ENCODE measurements around the gene PTPRJ.

The PTPRJ gene

DNA sequence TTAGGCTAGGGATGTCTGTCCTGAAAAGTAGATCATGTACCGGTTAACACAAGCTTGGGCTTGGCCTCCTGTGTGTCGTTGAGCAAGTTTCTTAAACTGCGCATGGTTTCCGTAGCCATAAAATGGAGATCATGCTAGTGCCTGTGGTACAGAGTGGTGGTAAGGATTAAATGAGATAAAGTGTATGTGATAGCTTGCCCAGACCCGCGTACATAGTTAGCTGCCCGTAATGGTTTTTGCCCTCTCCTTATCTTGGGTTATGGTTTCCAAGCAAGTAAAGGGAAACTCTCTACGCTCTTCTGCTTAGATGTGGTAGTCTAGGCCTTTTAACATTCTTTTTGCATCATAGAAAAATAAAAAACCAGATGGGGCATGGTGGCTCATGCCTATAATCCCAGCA is 11.0 kb upstream of the PTPRJ start:
- no peak for DNase-seq

DNA sequence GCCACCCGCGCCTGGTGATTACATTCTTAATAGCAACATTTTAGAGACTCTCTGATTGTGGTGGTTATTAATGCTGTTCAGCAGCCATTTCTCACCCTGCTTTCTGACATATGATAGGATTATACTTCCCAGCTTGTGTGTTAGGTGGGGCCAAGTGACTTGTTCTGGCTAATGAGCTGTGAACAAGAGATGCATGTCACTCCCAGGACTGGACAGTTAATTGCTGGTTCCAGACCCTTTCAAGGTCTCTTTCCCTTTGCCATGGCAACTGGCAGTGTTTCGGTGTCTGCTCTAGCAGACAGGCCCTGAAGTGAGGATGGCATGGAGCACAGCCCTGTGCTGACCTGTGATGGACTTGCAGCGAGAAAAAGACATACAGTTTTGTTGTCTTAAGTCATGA is 8.9 kb upstream of the PTPRJ start:
- no peak for DNase-seq

DNA sequence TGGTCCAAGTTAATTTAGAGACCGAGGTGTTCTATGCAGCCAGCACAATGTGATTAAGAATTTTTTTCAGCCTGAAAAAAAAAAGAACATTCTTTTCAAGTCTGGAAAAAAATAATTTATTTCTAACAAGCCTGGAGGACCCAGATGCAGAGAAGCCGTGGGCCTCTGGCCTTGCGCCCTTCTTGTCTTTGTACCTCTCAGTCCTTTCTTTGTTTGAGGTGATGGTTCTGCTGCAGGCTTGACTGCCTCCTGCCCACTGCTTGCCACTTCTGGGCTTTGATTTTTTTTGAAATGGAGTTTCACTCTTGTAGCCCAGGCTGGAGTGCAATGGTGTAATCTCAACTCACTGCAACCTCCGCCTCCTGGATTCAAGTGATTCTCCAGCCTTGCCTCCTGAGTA is 7.2 kb upstream of the PTPRJ start:
- DNase-seq: no peak

DNA sequence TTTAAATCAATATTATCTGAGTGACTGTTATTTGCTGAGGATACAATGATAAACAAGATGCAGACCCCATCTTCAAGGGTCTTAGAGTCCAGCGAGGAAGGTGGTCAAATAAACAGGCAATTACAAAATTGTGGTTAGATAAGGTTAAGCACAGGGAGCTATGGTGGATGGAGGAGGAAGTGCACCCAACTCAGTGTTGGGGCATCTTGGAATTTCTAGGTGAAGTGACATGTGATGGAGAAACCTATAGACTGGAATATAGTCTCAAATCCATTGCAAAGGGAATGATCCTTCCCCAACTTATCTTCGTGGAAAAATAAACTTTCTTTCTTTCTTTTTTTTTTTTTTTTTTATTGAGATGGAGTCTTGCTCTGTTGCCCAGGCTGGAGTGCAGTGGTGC is 3.4 kb upstream of the PTPRJ start:
- no peak for DNase-seq

DNA sequence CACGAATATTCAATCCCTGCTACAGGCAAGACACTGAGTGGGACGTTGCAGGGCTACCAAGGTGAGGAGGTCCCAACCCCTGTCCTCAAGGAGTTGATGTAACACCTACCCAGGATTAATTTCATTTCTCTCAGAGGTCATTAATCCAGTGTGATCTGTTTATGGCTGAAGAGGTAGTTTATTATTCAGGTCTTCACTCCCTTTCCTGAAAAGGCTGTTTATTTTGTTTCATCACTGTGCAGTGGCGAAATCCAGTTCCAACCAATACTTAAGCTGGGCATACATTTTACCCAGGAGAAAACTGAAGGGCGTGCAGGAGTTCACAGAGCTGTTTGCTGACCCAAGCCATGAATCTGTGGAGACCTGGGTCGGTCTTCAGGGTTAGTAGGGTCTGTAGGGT is 2.7 kb upstream of the PTPRJ start:
- DNase-seq: no peak

DNA sequence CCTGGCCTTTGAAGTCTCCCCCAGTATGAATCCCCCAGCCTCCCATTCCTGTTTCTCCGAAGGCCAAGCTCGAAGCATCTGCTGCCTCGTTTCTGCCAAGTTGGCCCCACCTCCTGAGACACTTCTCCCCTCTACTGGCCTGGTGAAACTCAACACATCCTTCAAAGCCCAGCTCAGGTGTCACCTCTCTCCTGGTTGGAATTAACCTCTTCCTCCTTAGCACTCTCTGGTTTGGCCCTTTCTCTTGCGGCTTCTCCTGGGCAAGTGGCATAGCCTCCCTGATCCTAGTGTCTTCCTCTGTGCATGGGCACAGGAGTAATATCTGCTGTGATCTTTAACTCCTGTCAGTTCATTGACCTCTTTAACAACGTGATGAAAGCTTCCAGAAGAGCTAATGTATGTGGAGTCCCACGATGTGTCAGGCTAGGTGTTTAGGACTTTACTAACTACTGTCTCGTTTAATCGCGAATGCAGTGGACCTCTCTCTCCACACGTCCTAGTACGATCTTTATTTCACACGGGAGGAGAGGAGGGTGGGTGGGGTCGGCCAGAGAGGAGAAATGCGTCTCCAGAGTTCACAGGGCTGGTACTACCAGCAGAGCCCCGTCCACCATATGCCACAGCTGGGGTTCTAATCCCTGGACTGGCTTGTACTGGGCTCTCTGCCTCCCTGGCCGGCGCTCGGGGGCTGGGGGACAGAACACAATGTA is 826 bp upstream of the PTPRJ start:
- peak; percentile 38 to 70 for DNase-seq

DNA sequence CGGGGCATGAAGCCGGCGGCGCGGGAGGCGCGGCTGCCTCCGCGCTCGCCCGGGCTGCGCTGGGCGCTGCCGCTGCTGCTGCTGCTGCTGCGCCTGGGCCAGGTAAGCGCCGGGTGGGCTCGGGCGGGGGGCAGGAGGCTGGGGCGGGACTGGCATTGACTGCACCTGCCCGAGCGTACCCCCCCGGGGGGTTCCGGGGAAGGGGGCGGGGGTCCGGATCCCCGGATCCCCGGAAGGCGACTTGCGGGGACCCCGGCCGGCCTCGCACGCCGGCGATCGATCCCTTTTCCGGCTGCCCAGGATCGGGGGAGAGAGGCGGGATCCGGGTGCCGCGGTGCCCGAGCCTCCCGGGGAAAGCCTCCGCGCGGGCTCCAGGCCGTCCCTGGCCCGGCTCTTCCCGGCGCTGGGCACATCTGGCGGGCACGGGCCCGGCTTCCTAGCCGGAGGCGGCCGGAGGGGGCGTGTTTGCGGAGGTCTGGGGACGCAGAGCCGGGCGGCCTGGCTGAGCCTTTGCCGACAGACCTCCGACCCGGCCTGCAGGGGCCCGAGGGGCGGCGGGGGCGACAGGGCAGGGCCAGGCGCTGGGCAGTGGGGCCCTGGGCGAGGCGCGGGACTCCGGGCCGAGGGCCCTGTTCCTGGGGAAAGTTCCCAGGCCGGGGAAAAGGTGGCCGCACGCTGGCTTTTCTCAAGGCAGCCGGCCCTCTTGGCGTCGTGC is 705 bp downstream of the PTPRJ start:
- peak in 1 of 2 experiments; percentile 32 for DNase-seq

DNA sequence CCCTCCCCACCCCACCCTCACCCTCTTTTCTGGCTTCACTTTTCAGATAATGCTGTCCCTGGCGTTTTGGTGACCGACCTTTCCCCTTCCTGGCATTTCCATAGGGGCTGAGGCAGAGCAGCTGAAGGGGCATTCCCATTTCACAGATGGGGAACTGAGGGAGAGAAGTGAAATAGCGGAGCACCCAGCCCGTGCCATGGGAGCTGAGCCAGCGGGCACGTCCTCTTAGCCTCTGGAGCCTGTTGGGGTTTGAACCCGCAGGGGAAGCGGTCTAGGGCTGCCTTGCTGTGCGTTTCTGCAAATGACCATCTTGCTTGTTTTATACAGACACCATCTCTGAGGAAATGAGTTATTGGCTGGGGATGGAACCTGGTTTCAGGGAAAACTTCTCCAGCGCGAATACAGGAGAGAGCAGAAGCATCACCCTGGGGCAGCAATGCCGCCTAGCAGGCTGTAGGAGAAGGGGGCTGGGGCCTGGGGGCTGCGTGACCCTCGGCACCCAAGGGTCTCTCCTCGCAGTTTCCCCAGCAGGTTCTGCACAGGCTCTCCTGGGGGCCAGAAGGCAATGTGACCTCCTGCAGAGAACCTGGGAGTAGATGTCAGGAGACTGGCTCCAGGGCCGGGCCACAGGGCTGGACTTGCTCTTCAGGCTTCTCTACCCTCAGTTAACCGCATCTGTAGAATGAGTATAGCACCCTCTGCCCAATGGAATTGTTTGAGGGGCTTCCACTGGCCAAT is 1.5 kb downstream of the PTPRJ start:
- no peak for DNase-seq

DNA sequence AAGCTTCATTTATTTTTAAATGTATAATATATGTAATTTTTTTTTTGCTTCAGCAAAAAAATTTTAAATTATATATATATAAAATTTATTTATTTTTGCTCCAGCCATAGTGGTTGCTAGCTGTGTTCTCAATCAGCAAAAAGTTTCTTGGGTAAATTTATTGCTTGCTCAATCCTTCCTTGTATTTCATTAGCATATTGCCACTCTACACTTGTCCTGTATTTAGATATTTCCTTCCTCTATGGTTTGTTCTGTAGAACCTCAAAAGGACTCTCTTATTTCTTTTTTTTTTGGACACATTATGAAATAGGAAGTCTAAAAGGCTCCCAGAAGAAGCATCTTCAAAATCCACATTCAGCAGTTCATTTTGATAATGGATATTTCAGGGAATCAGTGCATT is 2.3 kb downstream of the PTPRJ start:
- no peak for DNase-seq

DNA sequence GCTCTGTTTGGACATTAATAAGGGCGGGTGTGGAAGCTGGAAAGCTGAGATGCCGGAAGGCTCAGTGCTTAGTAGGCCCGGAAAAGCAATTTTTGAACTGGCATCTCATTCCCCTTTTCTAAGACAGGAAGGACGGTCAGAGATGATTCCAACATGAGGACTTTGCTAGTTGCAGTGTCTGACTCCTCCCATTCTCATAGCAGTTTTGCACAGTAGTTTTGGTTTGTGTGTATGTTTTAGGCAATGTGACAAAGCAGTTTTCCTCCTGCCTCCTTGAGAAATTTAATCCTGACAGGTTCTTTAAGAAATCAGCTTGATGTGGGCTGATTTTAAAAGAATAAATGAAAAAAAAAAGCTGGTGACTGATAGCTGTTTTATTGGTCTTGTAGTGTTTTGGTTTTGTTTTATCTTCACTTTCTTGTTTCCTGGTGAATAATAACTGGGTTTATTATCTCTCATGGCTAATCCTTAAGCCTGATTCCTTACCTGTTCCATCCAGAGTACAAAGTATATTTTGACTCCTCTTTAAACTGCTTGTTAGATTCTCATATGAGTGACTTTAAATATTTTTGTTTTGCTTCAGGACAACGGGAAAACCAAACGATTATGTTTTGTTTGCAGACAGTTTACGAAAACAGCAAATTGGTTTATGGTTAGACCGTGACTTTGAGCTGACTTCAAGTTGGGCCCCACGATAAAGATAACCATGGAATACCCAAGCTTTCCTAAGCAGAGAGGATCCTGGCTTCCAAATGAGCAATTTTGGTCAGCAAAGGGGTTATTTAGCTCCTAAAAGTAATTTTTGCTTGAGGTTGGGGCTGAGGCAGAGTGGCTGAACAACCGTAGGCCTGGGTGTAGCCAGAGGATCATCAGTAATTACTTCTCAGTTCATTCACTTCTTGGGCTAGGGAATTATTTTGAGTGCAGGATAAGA is 3.4 kb downstream of the PTPRJ start:
- DNase-seq: no peak

DNA sequence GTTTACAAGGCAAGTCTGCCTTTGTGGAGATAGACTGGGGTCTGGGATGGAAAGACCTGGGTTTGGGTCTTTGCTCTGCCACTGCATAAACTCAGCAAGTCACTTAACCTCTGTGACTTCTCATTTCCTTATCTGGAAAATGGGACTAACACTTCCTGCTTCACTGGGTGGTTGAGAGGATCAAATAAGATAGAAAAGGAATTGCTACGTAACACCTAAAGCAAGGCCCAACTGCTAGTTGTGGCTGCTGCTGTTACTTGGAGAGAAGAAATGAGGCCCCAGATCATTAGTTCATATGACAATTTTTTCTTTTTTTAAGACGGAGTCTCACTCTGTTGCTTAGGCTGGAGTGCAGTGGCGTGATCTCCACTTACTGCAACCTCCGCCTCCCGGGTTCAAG is 5.9 kb downstream of the PTPRJ start:
- no peak for DNase-seq

DNA sequence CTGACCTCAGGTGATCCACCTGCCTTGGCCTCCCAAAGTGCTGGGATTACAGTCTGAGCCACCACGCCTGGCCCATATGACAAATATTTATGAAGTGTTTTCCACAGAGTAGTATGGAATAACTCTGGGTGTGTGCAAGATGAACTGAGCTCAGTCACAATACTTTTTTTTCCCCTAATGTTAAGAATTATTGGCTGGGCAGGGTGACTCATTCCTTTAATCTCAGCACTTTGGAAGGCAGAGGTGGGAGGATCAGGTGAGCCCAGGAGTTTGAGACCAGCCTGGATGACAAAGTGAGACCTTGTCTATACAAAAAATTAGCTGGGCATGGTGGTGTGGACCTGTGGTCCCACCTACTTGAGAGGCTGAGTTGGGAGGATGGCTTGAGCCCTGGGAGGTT is 6.4 kb downstream of the PTPRJ start:
- DNase-seq: no peak

DNA sequence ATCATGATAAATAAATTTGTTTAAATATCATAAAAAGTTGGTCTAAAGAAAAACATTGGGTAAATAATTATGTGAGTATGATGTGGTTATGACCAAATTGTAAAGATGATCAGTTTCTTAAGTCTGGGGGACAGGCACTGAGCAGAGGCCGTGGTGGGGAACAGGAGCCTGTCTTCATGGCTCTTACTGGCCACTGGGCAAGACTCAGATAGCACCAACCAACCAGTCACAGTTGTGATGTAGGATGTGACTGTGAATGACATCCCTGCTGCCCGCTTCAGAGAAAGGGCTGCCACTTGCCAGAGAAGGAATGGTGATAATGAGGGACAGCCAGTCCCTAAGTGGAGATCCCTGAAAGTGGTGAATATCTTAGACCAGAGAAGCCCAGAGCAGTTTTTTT is 7.0 kb downstream of the PTPRJ start:
- DNase-seq: no peak

DNA sequence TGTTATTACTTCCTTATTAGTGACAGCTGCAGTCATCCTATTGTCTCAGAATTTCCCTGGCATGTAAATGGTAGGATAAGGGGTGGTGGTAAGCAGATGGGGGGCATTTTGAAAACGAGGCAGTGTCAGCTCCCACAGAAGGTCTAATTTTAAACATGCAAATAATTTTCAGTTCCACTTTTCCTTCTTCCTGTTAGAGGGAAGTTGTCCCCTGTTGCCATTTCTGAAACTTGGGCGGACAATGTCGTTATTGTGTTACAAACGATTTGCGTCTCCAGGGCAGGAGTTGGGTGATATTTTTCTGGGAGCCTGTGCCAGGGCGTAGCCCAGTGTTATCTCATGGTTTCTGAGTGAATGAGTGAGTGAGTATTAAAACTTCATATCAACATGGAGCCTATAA is 7.4 kb downstream of the PTPRJ start:
- DNase-seq: no peak

DNA sequence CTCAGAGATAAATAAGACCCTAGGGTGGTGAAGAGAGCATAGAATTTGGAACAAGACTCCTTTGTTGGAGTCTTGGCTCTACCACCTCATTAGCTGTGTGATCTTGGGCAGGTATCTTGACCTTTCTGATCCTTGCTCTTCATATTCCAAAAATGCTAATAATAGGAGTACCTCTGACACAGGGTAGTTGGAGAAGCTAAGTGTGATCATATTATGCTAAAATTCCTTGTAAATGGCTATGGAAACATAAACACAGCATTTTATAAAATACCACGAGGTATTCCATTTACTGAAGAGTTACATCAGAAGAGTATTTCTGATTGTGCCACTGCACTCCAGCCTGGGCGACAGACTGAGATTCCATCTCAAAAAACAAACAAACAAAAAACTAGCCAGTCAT is 9.4 kb downstream of the PTPRJ start:
- DNase-seq: no peak

DNA sequence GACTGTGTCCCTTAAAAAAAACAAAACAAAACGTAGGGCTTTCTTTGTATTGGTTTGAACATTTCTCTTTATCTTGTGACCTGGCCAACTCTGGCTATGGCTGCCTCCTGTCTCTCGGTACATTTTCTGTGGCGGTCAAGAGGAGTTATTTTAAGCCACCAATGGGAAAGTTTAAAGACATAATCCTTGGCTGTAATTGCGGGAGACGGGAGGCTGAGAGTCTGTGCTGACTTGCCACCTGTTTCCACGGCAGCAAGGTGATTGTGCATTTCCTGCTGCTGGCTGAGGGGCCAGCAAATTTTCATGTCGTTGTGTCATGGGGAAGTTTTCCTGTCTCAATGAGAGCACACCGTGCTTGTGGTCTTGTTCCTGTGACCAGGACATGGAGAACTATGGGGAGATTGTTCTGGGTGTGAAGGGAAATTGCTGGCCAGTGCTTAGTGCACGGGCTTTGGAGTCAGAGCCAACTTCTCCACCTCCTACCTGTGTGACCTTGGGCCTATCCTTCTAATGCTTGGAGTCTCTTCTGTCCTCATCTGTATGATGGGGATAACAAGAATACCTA is 11.0 kb downstream of the PTPRJ start:
- DNase-seq: no peak

DNA sequence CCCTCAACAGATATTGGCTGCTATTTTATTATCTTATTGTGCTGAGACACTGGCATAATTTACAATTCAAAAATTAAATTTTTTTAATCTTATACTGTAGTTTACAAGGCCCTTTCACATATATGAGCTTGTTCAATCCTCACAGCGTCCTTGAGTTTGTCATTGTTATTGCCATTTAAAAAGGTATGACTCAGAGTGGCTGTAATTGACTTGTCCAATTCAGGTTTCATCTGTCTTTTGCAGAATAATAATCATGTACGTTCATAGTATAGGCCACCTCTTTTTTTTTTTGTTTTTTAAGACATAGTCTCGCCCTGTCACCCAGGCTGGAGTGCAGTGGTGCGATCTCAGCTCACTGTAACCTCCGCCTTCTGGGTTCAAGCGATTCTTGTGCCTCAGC is 11.5 kb downstream of the PTPRJ start:
- DNase-seq: no peak

DNA sequence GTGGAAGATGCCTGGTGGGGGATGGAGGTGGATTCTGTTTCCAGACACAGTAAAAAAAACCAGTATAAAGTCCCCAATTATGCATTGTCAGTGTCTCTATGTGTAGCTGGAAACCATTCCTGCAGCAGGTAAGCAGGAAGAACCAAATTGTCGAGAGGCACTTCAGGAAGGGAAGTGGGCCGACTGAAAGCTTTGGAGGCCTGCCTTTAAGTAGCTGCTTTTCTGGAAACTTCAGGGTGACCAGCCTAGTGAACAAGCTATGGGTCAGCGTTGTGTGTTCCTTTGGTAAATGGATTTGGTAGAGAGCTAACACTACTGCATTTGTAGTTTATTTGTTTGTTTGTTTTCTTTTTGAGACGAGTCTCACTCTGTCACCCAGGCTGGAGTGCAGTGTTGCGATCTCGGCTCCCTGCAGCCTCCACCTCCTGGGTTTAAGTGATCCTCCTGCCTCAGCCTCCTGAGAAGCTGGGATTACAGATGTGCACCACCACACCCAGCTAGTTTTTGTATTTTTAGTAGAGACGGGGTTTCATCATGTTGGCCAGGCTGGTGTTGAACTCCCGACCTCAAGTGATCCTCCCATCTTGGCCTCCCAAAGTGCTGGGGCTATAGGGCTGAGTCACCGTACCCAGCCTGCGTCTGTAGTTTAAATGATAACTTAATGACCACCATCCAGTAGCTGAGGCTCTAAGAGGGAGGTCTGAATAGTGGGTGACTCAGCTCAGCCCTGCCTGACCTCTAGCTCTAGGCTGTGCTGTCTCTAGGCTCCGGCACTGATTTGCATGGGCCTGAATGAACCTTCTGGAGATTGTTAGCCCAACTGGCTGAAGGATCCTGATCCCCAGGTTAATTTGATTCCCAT is 12.8 kb downstream of the PTPRJ start:
- no peak for DNase-seq

DNA sequence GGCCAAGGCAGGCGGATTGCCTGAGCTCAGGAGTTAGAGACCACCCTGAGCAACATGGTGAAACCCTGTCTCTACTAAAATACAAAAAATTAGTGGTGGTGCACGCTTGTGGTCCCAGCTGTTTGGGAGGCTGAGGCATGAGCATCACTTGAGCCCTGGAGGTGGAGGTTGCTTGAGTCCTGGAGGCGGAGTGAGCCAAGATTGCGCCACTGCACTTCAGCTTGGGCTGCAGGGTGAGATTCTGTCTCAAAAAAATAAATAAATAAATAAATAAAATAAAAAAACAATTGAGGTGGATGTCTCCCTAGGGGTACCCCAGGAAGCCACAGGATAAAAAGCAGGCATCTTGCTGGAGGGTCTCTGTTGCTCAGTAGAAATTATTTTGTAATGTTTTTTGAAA is 14.1 kb downstream of the PTPRJ start:
- no peak for DNase-seq

DNA sequence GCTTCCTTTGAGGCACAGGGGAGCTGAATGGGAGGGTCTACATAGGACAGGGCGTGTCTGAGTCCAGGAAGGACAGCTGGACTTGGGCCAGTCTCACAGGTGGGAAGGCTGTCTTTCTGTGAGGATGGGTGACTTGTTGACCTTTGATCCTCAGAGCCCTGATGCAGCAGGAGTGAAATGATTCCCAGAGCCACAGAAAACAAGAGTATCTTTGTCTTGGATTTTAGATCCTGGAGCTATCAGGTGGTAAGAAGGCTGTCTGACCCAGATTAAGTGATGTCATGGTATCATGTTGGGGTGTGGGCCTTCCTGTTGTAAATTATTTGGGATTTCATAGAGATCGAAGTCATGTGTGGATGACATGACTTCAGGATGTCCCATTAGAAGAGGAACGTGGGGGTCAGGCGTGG is 15.0 kb downstream of the PTPRJ start:
- no peak for DNase-seq

Measured in NCI-H446 (cell line).